Measurements from ENCODE around the gene SUGCT. TPM values are rescaled to one million over a fixed set of nuclear protein-coding genes. Genes with fewer than 3 reads are reported as not detected.

The SUGCT gene
- total RNA-seq, 6 donors from 2014 or later, result 1.4 to 3.1 (median 1.7) TPM; not detected in 1

- H3K36me3 ChIP-seq, result no peaks in the 10 kb centered on the region
- no peaks in the 10 kb centered on the region for H3K9me3 ChIP-seq
- WGBS, 2 donors, result 43 to 64% methylated on average over 3 of the region's 3 CpGs
- no peak overlapping the region for H3K4me3 ChIP-seq
- ATAC-seq (ENCODE audit: low FRiP score in 2 of 2) (no peak), DNase-seq (no peak)
- TF ChIP-seq POLR2AphosphoS5 (IDR thresholded peaks at IDR 0.05) (no peak), CTCF (IDR thresholded peaks at IDR 0.05) (no peak), POLR2A (IDR thresholded peaks at IDR 0.05) (no peak), EP300 (IDR thresholded peaks at IDR 0.05) (no peak)
- H3K27ac ChIP-seq, result no peak overlapping the region
- H3K4me1 ChIP-seq, result no peaks in the 10 kb centered on the region
- H3K27me3 ChIP-seq, result no peaks in the 10 kb centered on the region
Observed at GRCh38 chr7:40525764-40526163, 391.0 kb downstream of the SUGCT start.

GRCh38 chr7:40526951-40527715, 392.3 kb downstream of the SUGCT start:
- no peaks in the 10 kb centered on the region for H3K4me1 ChIP-seq
- H3K4me3 ChIP-seq, result no peak overlapping the region
- DNase-seq, result no peak
- H3K27me3 ChIP-seq, result no peaks in the 10 kb centered on the region
- TF ChIP-seq POLR2AphosphoS5 (IDR thresholded peaks at IDR 0.05) (no peak), CTCF (IDR thresholded peaks at IDR 0.05) (no peak), EP300 (IDR thresholded peaks at IDR 0.05) (no peak), POLR2A (IDR thresholded peaks at IDR 0.05) (no peak)
- H3K27ac ChIP-seq, result no peak overlapping the region
- no peak for ATAC-seq (ENCODE audit: low FRiP score in 2 of 2)
- WGBS, 2 donors, result 68 to 78% methylated on average over 1 of the region's 1 CpG
- no peaks in the 10 kb centered on the region for H3K36me3 ChIP-seq
- H3K9me3 ChIP-seq, result no peaks in the 10 kb centered on the region

GRCh38 chr7:40527723-40528122, 392.9 kb downstream of the SUGCT start:
- Histone ChIP-seq H3K36me3 (no peaks in the 10 kb centered on the region), H3K4me1 (no peaks in the 10 kb centered on the region), H3K27ac (no peak overlapping the region), H3K27me3 (no peaks in the 10 kb centered on the region), H3K4me3 (no peak overlapping the region), H3K9me3 (no peaks in the 10 kb centered on the region)
- DNase-seq (no peak), ATAC-seq (ENCODE audit: low FRiP score in 2 of 2) (no peak)
- TF ChIP-seq EP300 (IDR thresholded peaks at IDR 0.05), result no peak
- TF ChIP-seq POLR2A (IDR thresholded peaks at IDR 0.05), result no peak
- TF ChIP-seq CTCF (IDR thresholded peaks at IDR 0.05), result no peak
- TF ChIP-seq POLR2AphosphoS5 (IDR thresholded peaks at IDR 0.05), result no peak

GRCh38 chr7:40530292-40530691, 395.5 kb downstream of the SUGCT start:
- no peaks in the 10 kb centered on the region for H3K27me3 ChIP-seq
- no peaks in the 10 kb centered on the region for H3K36me3 ChIP-seq
- ATAC-seq (ENCODE audit: low FRiP score in 2 of 2) (no peak), DNase-seq (no peak)
- TF ChIP-seq CTCF (IDR thresholded peaks at IDR 0.05) (no peak), POLR2AphosphoS5 (IDR thresholded peaks at IDR 0.05) (no peak), POLR2A (IDR thresholded peaks at IDR 0.05) (no peak), EP300 (IDR thresholded peaks at IDR 0.05) (no peak)
- H3K9me3 ChIP-seq, result no peaks in the 10 kb centered on the region
- no peak overlapping the region for H3K4me3 ChIP-seq
- no peak overlapping the region for H3K27ac ChIP-seq
- no peaks in the 10 kb centered on the region for H3K4me1 ChIP-seq

- DNase-seq (no peak), ATAC-seq (ENCODE audit: low FRiP score in 2 of 2) (no peak)
- 94 to 95% methylated on average over 3 of the region's 3 CpGs for WGBS, 2 donors
- Histone ChIP-seq H3K4me3 (no peak overlapping the region), H3K4me1 (no peaks in the 10 kb centered on the region), H3K36me3 (no peaks in the 10 kb centered on the region), H3K9me3 (no peaks in the 10 kb centered on the region), H3K27ac (no peak overlapping the region), H3K27me3 (no peaks in the 10 kb centered on the region)
- no peak for TF ChIP-seq CTCF (IDR thresholded peaks at IDR 0.05)
- TF ChIP-seq POLR2A (IDR thresholded peaks at IDR 0.05), result no peak
- no peak for TF ChIP-seq EP300 (IDR thresholded peaks at IDR 0.05)
- TF ChIP-seq POLR2AphosphoS5 (IDR thresholded peaks at IDR 0.05), result no peak
Observed at GRCh38 chr7:40531956-40532355, 397.2 kb downstream of the SUGCT start.
